ENCODE results near the gene TBC1D1. TPM values are rescaled to one million over a fixed set of nuclear protein-coding genes. Genes with fewer than 3 reads are reported as not detected.

Gene TBC1D1
- total RNA-seq, 1 experiment from 2014 or later: 28.5 TPM

GRCh38 chr4:38009949-38010348 lies 119.1 kb downstream of the TBC1D1 start:
- CTCF ChIA-PET: interaction anchor here (0.9 kb wide), 1 partner anchor 30 kb away, joined by 4 read pairs; no protein-coding TSS in a partner anchor
- BruUV-seq (replicated peaks): no TSS peak

GRCh38 chr4:38011511-38012162 lies 120.8 kb downstream of the TBC1D1 start:
- Mint-ChIP-seq H3K9me3 (ENCODE audit: unreplicated experiment) (no peaks in the 10 kb centered on the region), H3K27me3 (ENCODE audit: insufficient read depth, unreplicated experiment) (no peaks in the 10 kb centered on the region), H3K36me3 (ENCODE audit: insufficient read depth, unreplicated experiment) (no peaks in the 10 kb centered on the region), H3K4me1 (ENCODE audit: low read depth, unreplicated experiment) (peaks cover 9% of the 10 kb centered on the region), H3K27ac (ENCODE audit: unreplicated experiment) (no peak overlapping the region), H3K4me3 (ENCODE audit: unreplicated experiment) (no peak overlapping the region)
- intact Hi-C loops (cut with micrococcal nuclease; ENCODE audit: unreplicated experiment): no loop called here
- ChIA-PET CTCF (no interaction called here), POLR2A (no interaction called here)
- no peak for DNase-seq
- Histone ChIP-seq H3K36me3 (ENCODE audit: control insufficient read depth, insufficient read depth, low read length) (no peaks in the 10 kb centered on the region), H3K9me3 (no peaks in the 10 kb centered on the region), H3K4me3 (ENCODE audit: low read depth, low read length) (no peak overlapping the region), H3K27me3 (replicated peaks; ENCODE audit: control insufficient read depth, insufficient read depth, low read length) (no peaks in the 10 kb centered on the region), H3K4me1 (no peaks in the 10 kb centered on the region)
- TF ChIP-seq CTCF (IDR thresholded peaks at IDR 0.05; ENCODE audit: insufficient read depth in 1 of 2, low read depth in 1 of 2, low read length in 1 of 2, severe bottlenecking in 1 of 2, unreplicated experiment in 1 of 2): no peak
- no TSS peak for BruUV-seq (replicated peaks)

More at GRCh38 chr4:38009949-38010348, 119.1 kb downstream of the TBC1D1 start:
- peaks cover 9% of the 10 kb centered on the region for H3K4me1 Mint-ChIP-seq (ENCODE audit: low read depth, unreplicated experiment)
- no peak overlapping the region for H3K4me3 Mint-ChIP-seq (ENCODE audit: unreplicated experiment)
- H3K4me3 ChIP-seq (ENCODE audit: low read depth, low read length): no peak overlapping the region
- H3K27me3 ChIP-seq (replicated peaks; ENCODE audit: control insufficient read depth, insufficient read depth, low read length): no peaks in the 10 kb centered on the region
- H3K27ac Mint-ChIP-seq (ENCODE audit: unreplicated experiment): no peak overlapping the region
- no peaks in the 10 kb centered on the region for H3K27me3 Mint-ChIP-seq (ENCODE audit: insufficient read depth, unreplicated experiment)
- no peaks in the 10 kb centered on the region for H3K9me3 ChIP-seq
- intact Hi-C loops (cut with micrococcal nuclease; ENCODE audit: unreplicated experiment): no loop called here
- no peak for DNase-seq
- TF ChIP-seq CTCF (IDR thresholded peaks at IDR 0.05; ENCODE audit: insufficient read depth in 1 of 2, low read depth in 1 of 2, low read length in 1 of 2, severe bottlenecking in 1 of 2, unreplicated experiment in 1 of 2): no peak
- no peaks in the 10 kb centered on the region for H3K9me3 Mint-ChIP-seq (ENCODE audit: unreplicated experiment)
- no peaks in the 10 kb centered on the region for H3K36me3 Mint-ChIP-seq (ENCODE audit: insufficient read depth, unreplicated experiment)
- POLR2A ChIA-PET: no interaction called here
- H3K4me1 ChIP-seq: no peaks in the 10 kb centered on the region
- H3K36me3 ChIP-seq (ENCODE audit: control insufficient read depth, insufficient read depth, low read length): no peaks in the 10 kb centered on the region

- no peaks in the 10 kb centered on the region for H3K9me3 ChIP-seq
- TF ChIP-seq CTCF (IDR thresholded peaks at IDR 0.05; ENCODE audit: insufficient read depth in 1 of 2, low read depth in 1 of 2, low read length in 1 of 2, severe bottlenecking in 1 of 2, unreplicated experiment in 1 of 2): no peak
- POLR2A ChIA-PET: no interaction called here
- BruUV-seq (replicated peaks): no TSS peak
- intact Hi-C loops (cut with micrococcal nuclease; ENCODE audit: unreplicated experiment): no loop called here
- no peaks in the 10 kb centered on the region for H3K27me3 ChIP-seq (replicated peaks; ENCODE audit: control insufficient read depth, insufficient read depth, low read length)
- DNase-seq: no peak
- no peaks in the 10 kb centered on the region for H3K36me3 Mint-ChIP-seq (ENCODE audit: insufficient read depth, unreplicated experiment)
- peaks cover 9% of the 10 kb centered on the region for H3K4me1 Mint-ChIP-seq (ENCODE audit: low read depth, unreplicated experiment)
- H3K4me3 Mint-ChIP-seq (ENCODE audit: unreplicated experiment): no peak overlapping the region
- no peaks in the 10 kb centered on the region for H3K36me3 ChIP-seq (ENCODE audit: control insufficient read depth, insufficient read depth, low read length)
- no peak overlapping the region for H3K27ac Mint-ChIP-seq (ENCODE audit: unreplicated experiment)
- CTCF ChIA-PET: no interaction called here
- H3K4me1 ChIP-seq: no peaks in the 10 kb centered on the region
- no peak overlapping the region for H3K4me3 ChIP-seq (ENCODE audit: low read depth, low read length)
- H3K27me3 Mint-ChIP-seq (ENCODE audit: insufficient read depth, unreplicated experiment): no peaks in the 10 kb centered on the region
- no peaks in the 10 kb centered on the region for H3K9me3 Mint-ChIP-seq (ENCODE audit: unreplicated experiment)
Observed at GRCh38 chr4:38013461-38014366, 122.8 kb downstream of the TBC1D1 start.

All from Caco-2 (cell line).